Osteocyte (in vitro differentiated cells): ENCODE data around the gene VRK2. TPM values are rescaled to one million over a fixed set of nuclear protein-coding genes. Genes with fewer than 3 reads are reported as not detected.

Experiments
- DNase-seq: peaks from one replicate; pipeline ENCODE4 v3.0.0; 2021; ENCODE audit warnings: mixed read lengths; ENCODE audit not compliant: unreplicated experiment; ENCODE audit errors: extremely low spot score
- H3K27ac Mint-ChIP-seq: one replicate; pipeline ENCODE4 v1.8.0; 2021; ENCODE audit warnings: mild to moderate bottlenecking, mixed read lengths; ENCODE audit not compliant: unreplicated experiment
- H3K27me3 Mint-ChIP-seq: one replicate; pipeline ENCODE4 v1.8.0; 2021; ENCODE audit warnings: mixed read lengths; ENCODE audit not compliant: unreplicated experiment
- H3K36me3 Mint-ChIP-seq: one replicate; pipeline ENCODE4 v1.8.0; 2021; ENCODE audit warnings: mixed read lengths; ENCODE audit not compliant: unreplicated experiment
- H3K4me1 Mint-ChIP-seq: one replicate; pipeline ENCODE4 v1.8.0; 2021; ENCODE audit warnings: mixed read lengths; ENCODE audit not compliant: unreplicated experiment
- H3K4me3 Mint-ChIP-seq: one replicate; pipeline ENCODE4 v1.8.0; 2021; ENCODE audit warnings: mild to moderate bottlenecking, moderate library complexity, mixed read lengths; ENCODE audit not compliant: unreplicated experiment
- H3K9me3 Mint-ChIP-seq: one replicate; pipeline ENCODE4 v1.8.0; 2021; ENCODE audit warnings: mixed read lengths; ENCODE audit not compliant: unreplicated experiment
- CTCF ChIP-seq: fragments of 200-600 bp; sonication (generic); IDR thresholded peaks from 2 replicates; pipeline ENCODE4 v1.5.0; 2021; ENCODE audit warnings: antibody characterized with exemption, mild to moderate bottlenecking, moderate library complexity
- total RNA-seq: library from RNA; stranded (reverse); gene quantifications from 2 replicates; pipeline ENCODE4 v1.2.1, GENCODE V29; 2021

VRK2 gene
- total RNA-seq, 1 donor from 2014 or later = 19.6 TPM

GRCh38 chr2:58025150-58025933, 21.3 kb upstream of the VRK2 start:
- Mint-ChIP-seq H3K36me3 (no peaks in the 10 kb centered on the region), H3K9me3 (no peaks in the 10 kb centered on the region)
- DNase-seq = no peak

GRCh38 chr2:58027029-58027428, 19.6 kb upstream of the VRK2 start:
- no peak overlapping the region for H3K27ac Mint-ChIP-seq
- DNase-seq = no peak
- no peaks in the 10 kb centered on the region for H3K9me3 Mint-ChIP-seq
- no peaks in the 10 kb centered on the region for H3K36me3 Mint-ChIP-seq
- TF ChIP-seq CTCF = no peak
- H3K4me3 Mint-ChIP-seq = no peak overlapping the region
- H3K27me3 Mint-ChIP-seq = no peaks in the 10 kb centered on the region
- H3K4me1 Mint-ChIP-seq = no peaks in the 10 kb centered on the region

More at GRCh38 chr2:58025150-58025933, 21.3 kb upstream of the VRK2 start:
- H3K27ac Mint-ChIP-seq = no peak overlapping the region
- H3K4me3 Mint-ChIP-seq = no peak overlapping the region
- no peaks in the 10 kb centered on the region for H3K27me3 Mint-ChIP-seq
- H3K4me1 Mint-ChIP-seq = no peaks in the 10 kb centered on the region
- TF ChIP-seq CTCF = no peak

- TF ChIP-seq CTCF = no peak
- Mint-ChIP-seq H3K27ac (no peak overlapping the region), H3K4me3 (no peak overlapping the region), H3K27me3 (no peaks in the 10 kb centered on the region), H3K4me1 (no peaks in the 10 kb centered on the region), H3K36me3 (no peaks in the 10 kb centered on the region), H3K9me3 (peaks cover 5% of the 10 kb centered on the region)
- DNase-seq = no peak
Observed at GRCh38 chr2:58030771-58031170, 15.8 kb upstream of the VRK2 start.

- H3K4me3 Mint-ChIP-seq = no peak overlapping the region
- TF ChIP-seq CTCF = no peak
- no peaks in the 10 kb centered on the region for H3K36me3 Mint-ChIP-seq
Observed at GRCh38 chr2:58032016-58032763, 14.4 kb upstream of the VRK2 start.

GRCh38 chr2:58032764-58033080, 13.9 kb upstream of the VRK2 start:
- Mint-ChIP-seq H3K9me3 (peaks cover 5% of the 10 kb centered on the region), H3K4me1 (no peaks in the 10 kb centered on the region), H3K36me3 (no peaks in the 10 kb centered on the region), H3K27ac (no peak overlapping the region), H3K27me3 (no peaks in the 10 kb centered on the region), H3K4me3 (no peak overlapping the region)
- DNase-seq = no peak
- no peak for TF ChIP-seq CTCF

More at GRCh38 chr2:58032016-58032763, 14.4 kb upstream of the VRK2 start:
- H3K27me3 Mint-ChIP-seq = no peaks in the 10 kb centered on the region
- H3K9me3 Mint-ChIP-seq = peaks cover 5% of the 10 kb centered on the region
- DNase-seq = no peak
- H3K27ac Mint-ChIP-seq = no peak overlapping the region
- H3K4me1 Mint-ChIP-seq = no peaks in the 10 kb centered on the region
